AG09309 (cell line): ENCODE data around the gene PTPN22.

Experiments
- DNase-seq: peaks from one replicate; pipeline ENCODE4 v3.0.0-alpha.2; 2010; ENCODE audit warnings: low read depth
- H3K4me3 ChIP-seq: 2 replicates; pipeline ENCODE4 v1.5.1; 2011; ENCODE audit warnings: mild to moderate bottlenecking, low read depth, low read length, moderate library complexity; ENCODE audit not compliant: control insufficient read depth
- TF ChIP-seq, protein P1 (sequence below): IDR thresholded peaks from 2 replicates; pipeline ENCODE4 v1.5.1; 2011; ENCODE audit warnings: mild to moderate bottlenecking, low read depth, low read length, inconsistent platforms; ENCODE audit not compliant: insufficient read depth, control insufficient read depth; ENCODE audit errors: missing control alignments

PTPN22 gene

DNA sequence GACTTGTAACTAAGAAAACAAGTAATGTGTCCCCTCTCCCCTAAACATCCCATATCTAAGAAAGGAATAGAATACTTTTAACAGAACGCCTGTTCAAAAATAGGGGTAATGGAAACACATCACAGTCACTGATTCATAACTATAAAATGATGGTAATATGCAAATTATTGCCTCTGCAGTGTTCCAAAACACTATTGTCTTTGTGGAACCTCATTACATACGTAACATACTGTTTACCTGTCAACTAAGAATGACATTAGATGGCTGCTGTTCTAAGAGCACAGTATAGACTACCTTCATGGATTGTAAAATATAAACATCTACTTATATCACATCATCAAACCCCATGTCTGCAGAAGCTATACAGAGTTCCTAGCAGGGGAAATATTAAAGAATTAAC lies 19.3 kb upstream of the PTPN22 start:
- no peak overlapping the region for H3K4me3 ChIP-seq
- TF ChIP-seq, protein P1, sequence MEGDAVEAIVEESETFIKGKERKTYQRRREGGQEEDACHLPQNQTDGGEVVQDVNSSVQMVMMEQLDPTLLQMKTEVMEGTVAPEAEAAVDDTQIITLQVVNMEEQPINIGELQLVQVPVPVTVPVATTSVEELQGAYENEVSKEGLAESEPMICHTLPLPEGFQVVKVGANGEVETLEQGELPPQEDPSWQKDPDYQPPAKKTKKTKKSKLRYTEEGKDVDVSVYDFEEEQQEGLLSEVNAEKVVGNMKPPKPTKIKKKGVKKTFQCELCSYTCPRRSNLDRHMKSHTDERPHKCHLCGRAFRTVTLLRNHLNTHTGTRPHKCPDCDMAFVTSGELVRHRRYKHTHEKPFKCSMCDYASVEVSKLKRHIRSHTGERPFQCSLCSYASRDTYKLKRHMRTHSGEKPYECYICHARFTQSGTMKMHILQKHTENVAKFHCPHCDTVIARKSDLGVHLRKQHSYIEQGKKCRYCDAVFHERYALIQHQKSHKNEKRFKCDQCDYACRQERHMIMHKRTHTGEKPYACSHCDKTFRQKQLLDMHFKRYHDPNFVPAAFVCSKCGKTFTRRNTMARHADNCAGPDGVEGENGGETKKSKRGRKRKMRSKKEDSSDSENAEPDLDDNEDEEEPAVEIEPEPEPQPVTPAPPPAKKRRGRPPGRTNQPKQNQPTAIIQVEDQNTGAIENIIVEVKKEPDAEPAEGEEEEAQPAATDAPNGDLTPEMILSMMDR = no peak
- no peak for DNase-seq

DNA sequence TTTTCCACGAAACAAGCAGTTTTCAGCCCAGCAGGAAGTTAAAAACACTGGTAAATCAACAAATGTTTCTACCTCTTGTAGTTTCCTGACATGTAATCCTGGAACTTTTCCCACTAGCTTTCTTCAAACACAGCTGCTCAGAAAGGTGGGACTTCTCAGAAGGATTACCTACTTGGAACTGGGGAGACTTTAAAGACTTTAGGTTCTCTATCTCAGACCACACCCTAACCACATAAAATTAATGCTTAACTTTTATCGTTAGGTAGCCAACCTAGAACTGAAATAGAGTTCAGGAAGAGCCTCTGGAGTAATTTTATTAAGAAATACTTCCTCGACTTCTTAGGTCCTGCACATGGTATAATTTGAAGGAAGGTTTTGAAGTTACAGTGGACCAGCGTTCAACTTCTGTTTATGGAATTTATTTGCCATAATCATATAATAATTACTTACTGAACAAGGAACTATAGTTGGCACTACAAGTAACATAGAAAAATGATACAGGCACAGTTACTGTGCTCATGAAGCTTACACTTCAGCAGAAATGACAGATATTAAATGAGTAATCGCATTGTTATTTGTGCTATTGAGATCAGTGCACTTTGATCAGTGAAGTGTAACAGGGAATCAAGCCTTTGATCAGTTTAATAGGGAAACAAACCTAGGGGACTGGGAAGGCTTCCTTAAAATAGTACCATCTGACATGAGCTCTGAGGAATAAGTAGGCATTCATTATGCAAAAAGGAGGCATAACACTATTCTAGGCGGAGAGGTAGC lies 16.1 kb upstream of the PTPN22 start, which contains the start of gene BCL2L15:
Gene BCL2L15, minus strand, starts transcription at position 180 of the 774 bp plus-strand sequence. CDS start 206 bp downstream, outside the sequence.
- no peak for DNase-seq
- TF ChIP-seq, protein P1 = no peak
- no peak within 1 kb of the TSS for H3K4me3 ChIP-seq

DNA sequence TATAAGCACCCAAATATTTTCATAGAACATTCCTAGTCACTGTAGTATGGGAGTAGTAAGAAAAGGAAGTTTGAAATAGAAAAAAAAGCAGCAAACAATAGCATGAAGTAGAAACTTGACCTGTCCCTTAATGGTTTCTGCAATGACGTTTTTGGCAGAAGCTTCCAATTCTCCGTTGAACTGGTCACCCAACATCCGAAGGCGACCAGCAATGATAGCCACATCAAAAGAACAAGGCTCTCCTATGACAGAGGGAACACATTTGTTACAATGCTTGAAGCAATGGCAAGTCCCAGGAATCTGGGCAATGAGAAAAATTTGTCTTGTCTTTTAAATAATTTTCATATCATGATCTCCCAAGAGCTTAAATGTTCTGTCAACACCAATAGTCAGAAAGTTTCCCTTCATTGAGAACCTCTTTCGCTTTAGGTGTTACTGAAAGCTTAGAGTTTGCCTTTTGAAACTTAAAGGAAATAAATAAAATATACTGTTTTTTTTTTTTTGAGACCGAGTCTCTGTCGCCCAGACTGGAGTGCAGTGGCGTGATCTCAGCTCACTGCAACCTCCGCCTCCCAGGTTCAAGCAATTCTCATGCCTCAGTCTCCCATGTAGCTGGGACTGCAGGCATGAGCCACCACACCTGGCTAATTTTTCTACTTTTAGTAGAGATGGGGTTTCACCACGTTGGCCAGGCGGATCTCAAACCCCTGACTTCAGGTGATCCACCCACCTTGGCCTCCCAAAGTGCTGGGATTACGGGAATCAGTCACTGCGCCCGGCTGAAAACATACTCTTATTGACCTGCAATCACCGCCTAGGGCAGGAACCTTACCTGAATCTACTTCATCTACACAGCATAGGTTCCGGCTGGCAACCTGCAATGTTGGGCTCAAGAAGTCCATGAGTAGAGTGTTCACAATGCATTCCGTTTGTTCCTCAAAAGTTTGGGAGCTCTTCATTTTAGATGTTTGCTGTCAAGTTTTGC lies 15.2 kb upstream of the PTPN22 start:
- TF ChIP-seq, protein P1 = no peak
- no peak for DNase-seq
- no peak overlapping the region for H3K4me3 ChIP-seq

DNA sequence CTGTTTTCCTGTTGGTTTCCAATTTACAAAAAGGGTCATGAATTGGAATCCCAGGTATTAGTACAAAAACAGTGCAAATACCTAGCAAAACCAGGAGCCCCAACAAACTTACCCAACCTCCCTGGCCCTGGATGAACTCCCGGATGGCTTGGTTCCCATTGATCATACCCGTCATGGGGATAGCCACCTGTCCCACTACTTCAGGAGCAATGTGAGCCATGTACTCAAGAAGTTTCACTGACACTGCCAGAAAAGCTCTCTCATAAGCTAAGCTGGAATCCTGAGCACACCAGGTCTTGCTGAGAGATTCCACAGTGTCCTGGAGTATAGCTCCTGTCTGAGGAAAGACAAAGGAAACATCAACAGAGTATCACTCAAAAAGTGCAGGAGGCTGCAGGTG lies 10.1 kb upstream of the PTPN22 start:
- H3K4me3 ChIP-seq = no peak overlapping the region
- DNase-seq = no peak
- TF ChIP-seq, protein P1 = no peak

DNA sequence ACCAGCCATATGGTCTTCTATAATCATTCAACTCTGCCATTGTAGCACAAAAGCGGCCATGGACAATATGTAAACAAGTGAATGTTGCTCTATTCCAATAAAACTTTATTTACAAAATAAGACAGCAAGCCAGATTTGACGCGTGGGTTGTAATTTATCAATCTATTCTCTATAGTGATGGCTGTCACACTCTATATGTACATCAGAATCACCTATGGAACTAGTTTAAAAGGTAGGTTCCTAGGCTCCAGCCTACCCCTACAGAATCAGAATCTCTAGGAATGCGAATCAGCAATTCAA lies 8.2 kb upstream of the PTPN22 start:
- TF ChIP-seq, protein P1 = no peak
- no peak for DNase-seq
- no peak overlapping the region for H3K4me3 ChIP-seq

DNA sequence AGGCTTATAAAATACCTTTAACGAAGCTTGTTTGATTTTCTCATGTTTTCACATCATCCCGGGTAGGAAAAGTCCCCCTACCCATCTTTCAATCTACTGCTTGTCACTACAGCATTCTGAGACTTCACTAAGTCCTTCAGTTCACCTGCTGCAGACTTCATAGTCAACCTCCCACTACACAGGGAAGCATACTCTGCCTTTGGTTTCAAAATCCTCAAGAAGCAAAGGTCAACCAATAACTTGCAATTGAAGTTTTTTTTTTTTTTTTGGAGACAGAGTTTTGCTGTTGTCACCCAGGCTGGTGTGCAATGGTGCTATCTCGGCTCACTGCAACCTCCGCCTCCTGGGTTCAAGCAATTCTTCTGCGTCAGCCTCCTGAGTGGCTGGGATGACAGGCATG lies 4.7 kb upstream of the PTPN22 start:
- H3K4me3 ChIP-seq = no peak overlapping the region
- TF ChIP-seq, protein P1 = no peak
- DNase-seq = no peak
